Neural crest cell (in vitro differentiated cells): ENCODE results near the gene TNFRSF12A. TPM values are rescaled to one million over a fixed set of nuclear protein-coding genes. Genes with fewer than 3 reads are reported as not detected.

Experiments used
- DNase-seq: peaks from one replicate; pipeline ENCODE4 v3.0.0; 2021; ENCODE audit warnings: low read depth, mixed read lengths, low spot score
- H3K27ac Mint-ChIP-seq: one replicate; pipeline ENCODE4 v1.8.0; 2021; ENCODE audit warnings: mild to moderate bottlenecking, mixed read lengths; ENCODE audit not compliant: unreplicated experiment
- H3K27me3 Mint-ChIP-seq: 2 replicates; pipeline ENCODE4 v1.8.0; 2021; ENCODE audit warnings: low read depth, mild to moderate bottlenecking, mixed read lengths
- H3K36me3 Mint-ChIP-seq: 2 replicates; pipeline ENCODE4 v1.8.0; 2021; ENCODE audit warnings: low read depth, mild to moderate bottlenecking, mixed read lengths
- H3K4me1 Mint-ChIP-seq: 2 replicates; pipeline ENCODE4 v1.8.0; 2021; ENCODE audit warnings: mixed read lengths
- H3K4me3 Mint-ChIP-seq: one replicate; pipeline ENCODE4 v1.8.0; 2021; ENCODE audit warnings: mild to moderate bottlenecking, mixed read lengths
- H3K9me3 Mint-ChIP-seq: 2 replicates; pipeline ENCODE4 v1.8.0; 2021; ENCODE audit warnings: mixed read lengths
- CTCF ChIP-seq: fragments of 200-600 bp; sonication (generic); conservative IDR thresholded peaks from 2 replicates; pipeline ENCODE4 v1.5.0; 2021; ENCODE audit warnings: antibody characterized with exemption, mild to moderate bottlenecking
- total RNA-seq: library from RNA; stranded (reverse); gene quantifications from 2 replicates; pipeline ENCODE4 v1.2.1, GENCODE V29; 2021

TNFRSF12A gene
- total RNA-seq, 1 donor from 2014 or later = 3.5 TPM

DNA sequence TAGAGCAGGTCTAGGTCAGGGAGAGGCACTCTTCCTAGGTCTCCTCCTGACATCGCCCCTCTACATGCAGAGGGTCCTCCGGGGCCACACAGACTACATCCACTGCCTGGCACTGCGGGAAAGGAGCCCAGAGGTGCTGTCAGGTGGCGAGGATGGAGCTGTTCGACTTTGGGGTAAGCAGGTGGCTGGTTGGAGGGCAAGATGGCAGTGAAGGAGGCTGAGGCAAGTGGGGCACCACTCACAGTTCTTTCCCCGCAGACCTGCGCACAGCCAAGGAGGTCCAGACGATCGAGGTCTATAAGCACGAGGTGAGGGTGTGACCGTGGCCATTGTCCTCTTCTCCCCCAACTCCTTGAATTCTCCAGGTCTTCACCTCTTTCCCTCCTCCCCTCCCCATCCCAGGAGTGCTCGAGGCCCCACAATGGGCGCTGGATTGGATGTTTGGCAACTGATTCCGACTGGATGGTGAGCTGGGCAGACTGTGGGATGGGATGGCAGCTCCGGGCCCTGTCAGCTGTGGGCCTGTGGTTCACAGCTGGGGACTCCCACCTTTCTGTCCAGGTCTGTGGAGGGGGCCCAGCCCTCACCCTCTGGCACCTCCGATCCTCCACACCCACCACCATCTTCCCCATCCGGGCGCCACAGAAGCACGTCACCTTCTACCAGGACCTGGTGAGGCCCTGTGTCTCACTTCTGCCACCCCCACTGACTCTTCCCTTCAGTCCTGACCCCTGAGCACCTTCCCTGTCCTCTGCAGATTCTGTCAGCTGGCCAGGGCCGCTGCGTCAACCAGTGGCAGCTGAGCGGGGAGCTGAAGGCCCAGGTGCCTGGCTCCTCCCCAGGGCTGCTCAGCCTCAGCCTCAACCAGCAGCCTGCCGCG lies 6.7 kb downstream of the TNFRSF12A start:
- DNase-seq = no peak
- peaks cover 21% of the 10 kb centered on the region for H3K27me3 Mint-ChIP-seq
- no peak overlapping the region for H3K27ac Mint-ChIP-seq

GRCh38 chr16:3027489-3027795 lies 7.3 kb downstream of the TNFRSF12A start:
- no peak for TF ChIP-seq CTCF
- H3K27ac Mint-ChIP-seq = no peak overlapping the region
- peaks cover 22% of the 10 kb centered on the region for H3K4me1 Mint-ChIP-seq
- no peaks in the 10 kb centered on the region for H3K9me3 Mint-ChIP-seq
- peaks cover 2% of the 10 kb centered on the region for H3K36me3 Mint-ChIP-seq
- H3K4me3 Mint-ChIP-seq = no peak overlapping the region
- peaks cover 27% of the 10 kb centered on the region for H3K27me3 Mint-ChIP-seq
- DNase-seq = no peak

More for the DNA sequence above, 6.7 kb downstream of the TNFRSF12A start:
- H3K4me1 Mint-ChIP-seq = peaks cover 25% of the 10 kb centered on the region
- peak overlapping the region; percentile 71 for H3K4me3 Mint-ChIP-seq
- no peaks in the 10 kb centered on the region for H3K9me3 Mint-ChIP-seq
- peaks cover 2% of the 10 kb centered on the region for H3K36me3 Mint-ChIP-seq
- no peak for TF ChIP-seq CTCF

DNA sequence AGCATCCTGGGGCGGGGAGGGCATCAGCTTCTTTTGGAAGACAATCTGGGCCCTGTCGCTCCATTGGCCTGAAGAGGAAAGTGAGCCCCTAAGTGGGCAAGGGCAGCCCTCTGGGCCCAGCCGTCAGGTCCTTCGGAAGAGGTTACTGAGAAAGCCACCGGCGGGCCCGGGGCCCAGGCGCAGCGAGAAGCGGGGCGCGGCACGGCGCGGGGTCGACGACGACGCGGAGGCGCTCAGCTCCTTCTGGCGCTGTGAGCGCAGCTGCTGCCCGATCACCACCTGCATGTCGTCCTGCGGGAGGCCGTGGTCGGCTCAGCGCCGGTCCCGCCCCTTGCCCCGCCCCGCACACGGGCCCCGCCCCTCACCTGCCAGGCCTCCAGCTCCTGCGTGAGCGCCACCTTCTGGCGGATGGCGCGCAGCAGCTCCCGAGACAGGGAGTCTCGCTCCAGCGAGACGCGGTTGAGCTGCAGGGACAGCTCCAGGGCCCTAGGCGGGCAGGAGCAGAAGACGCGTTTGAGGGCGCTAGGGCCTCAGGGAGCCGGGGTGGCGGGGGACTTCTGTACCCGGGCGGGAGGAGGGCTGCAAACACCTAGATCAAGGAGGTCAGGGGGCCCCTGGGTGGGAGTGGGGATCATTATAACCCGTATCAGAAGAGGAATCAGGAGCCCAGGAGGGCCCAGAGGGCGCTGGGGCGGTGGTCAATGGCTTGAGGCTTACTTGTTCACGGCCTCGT lies 8.0 kb downstream of the TNFRSF12A start:
- Mint-ChIP-seq H3K27me3 (peaks cover 34% of the 10 kb centered on the region), H3K9me3 (no peaks in the 10 kb centered on the region), H3K27ac (no peak overlapping the region), H3K4me3 (no peak overlapping the region), H3K4me1 (peaks cover 19% of the 10 kb centered on the region), H3K36me3 (peaks cover 2% of the 10 kb centered on the region)
- DNase-seq = peak; percentile 91
- TF ChIP-seq CTCF = peak; percentile 88

DNA sequence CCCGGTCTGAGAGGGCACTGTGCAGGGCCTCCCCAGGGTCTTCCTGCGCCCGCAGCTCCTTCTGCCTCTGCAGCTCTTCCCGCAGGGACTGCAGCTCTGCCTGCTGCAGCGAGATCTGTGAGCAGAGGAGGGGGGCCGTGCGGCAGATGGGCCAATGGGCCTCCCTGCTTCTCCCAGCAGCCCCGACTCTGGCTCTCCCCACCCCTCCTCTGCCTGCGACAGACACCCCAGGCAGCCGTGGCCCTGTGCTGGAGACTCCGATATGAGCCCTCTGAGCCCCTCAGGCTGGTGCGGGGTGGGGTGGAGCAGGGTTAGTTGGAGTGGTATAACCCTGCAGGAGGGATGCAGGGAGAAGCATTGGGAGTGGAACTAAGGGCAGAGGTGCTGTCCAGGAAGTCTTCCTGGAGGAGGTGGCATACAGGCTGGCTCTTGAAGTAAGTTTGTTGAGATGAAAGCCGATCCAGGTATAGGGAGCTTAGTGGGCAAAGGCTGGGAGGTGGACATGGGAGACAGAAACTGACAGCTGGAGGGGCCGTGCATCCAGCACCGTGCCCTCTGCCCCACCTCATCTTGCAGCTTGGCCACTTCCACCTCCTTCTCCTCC lies 8.7 kb downstream of the TNFRSF12A start:
- Mint-ChIP-seq H3K4me3 (no peak overlapping the region), H3K27ac (no peak overlapping the region), H3K4me1 (peaks cover 14% of the 10 kb centered on the region), H3K9me3 (no peaks in the 10 kb centered on the region), H3K27me3 (peaks cover 40% of the 10 kb centered on the region), H3K36me3 (peaks cover 2% of the 10 kb centered on the region)
- no peak for TF ChIP-seq CTCF
- no peak for DNase-seq

- peaks cover 43% of the 10 kb centered on the region for H3K27me3 Mint-ChIP-seq
- no peaks in the 10 kb centered on the region for H3K9me3 Mint-ChIP-seq
- H3K4me3 Mint-ChIP-seq = peak overlapping the region; percentile 7
- no peak for DNase-seq
- no peaks in the 10 kb centered on the region for H3K36me3 Mint-ChIP-seq
- peaks cover 7% of the 10 kb centered on the region for H3K4me1 Mint-ChIP-seq
- no peak for TF ChIP-seq CTCF
- no peak overlapping the region for H3K27ac Mint-ChIP-seq
Observed at GRCh38 chr16:3029491-3030221, 9.5 kb downstream of the TNFRSF12A start.
